Hepatocyte (in vitro differentiated cells): ENCODE data around the gene DNPEP.

Experiments
- CTCF ChIP-seq: fragments of 200-600 bp; sonication (generic); IDR thresholded peaks from 2 replicates; pipeline ENCODE4 v1.5.1; 2016; ENCODE audit warnings: antibody characterized with exemption, mild to moderate bottlenecking; ENCODE audit not compliant: poor library complexity
- EZH2 ChIP-seq: fragments of 200-600 bp; sonication (generic); IDR thresholded peaks from 2 replicates; pipeline ENCODE4 v1.6.1; 2016; ENCODE audit warnings: antibody characterized with exemption, mild to moderate bottlenecking, borderline replicate concordance
- EZH2phosphoT487 ChIP-seq: fragments of 200-600 bp; sonication (generic); IDR thresholded peaks from one replicate; pipeline ENCODE4 v1.6.1; 2018; ENCODE audit warnings: antibody characterized with exemption, mild to moderate bottlenecking, low read depth, moderate library complexity; ENCODE audit not compliant: unreplicated experiment, severe bottlenecking

DNA sequence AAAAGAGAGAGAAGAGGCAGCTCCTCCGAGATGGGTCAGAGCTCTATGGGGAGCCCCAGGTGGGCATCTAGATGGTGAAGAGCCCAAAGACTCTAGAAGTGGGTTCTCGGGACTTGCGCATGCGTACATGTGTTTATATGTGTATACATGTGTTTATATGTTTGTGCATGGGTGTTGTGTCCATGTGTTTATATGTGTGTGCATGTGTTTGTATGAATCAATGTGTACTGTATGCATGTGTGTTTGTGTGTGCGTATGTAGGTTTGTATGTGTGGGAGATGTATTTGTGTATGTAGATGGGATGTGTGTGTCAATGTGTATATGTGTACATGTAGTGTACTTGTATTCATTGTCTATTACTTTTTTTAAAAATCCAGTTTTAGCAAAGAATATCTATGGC is 25.6 kb downstream of the DNPEP start:
- no peak for TF ChIP-seq CTCF
- TF ChIP-seq EZH2, result no peak
- no peak for TF ChIP-seq EZH2phosphoT487
